ENCODE measurements around the gene NRXN3. TPM values are rescaled to one million over a fixed set of nuclear protein-coding genes. Genes with fewer than 3 reads are reported as not detected.

Gene NRXN3
- total and polyA plus RNA-seq, 2 experiments from 2014 or later = 5.7 to 7.1 TPM

GRCh38 chr14:78175412-78175811 lies 5.2 kb downstream of the NRXN3 start:
- Histone ChIP-seq H3K9me2 (replicated peaks; ENCODE audit: insufficient read depth) (no peaks in the 10 kb centered on the region), H3K79me2 (no peaks in the 10 kb centered on the region), H3K27ac (no peak overlapping the region), H3K4me3 (no peak overlapping the region), H3K36me3 (replicated peaks; ENCODE audit: insufficient read depth, low read depth) (no peaks in the 10 kb centered on the region), H3K27me3 (no peaks in the 10 kb centered on the region), H4K20me1 (ENCODE audit: insufficient read depth, poor library complexity, severe bottlenecking) (no peaks in the 10 kb centered on the region), H2AFZ (no peak overlapping the region), H3K4me1 (ENCODE audit: insufficient read depth) (no peaks in the 10 kb centered on the region), H3K9me3 (ENCODE audit: low read depth) (no peaks in the 10 kb centered on the region), H3K4me2 (no peak overlapping the region)
- 92% methylated on average over 9 of the region's 9 CpGs for WGBS (ENCODE audit: low lambda C conversion rate, missing lambda C conversion rate)
- no peak for DNase-seq (ENCODE audit: low spot score)
- TF ChIP-seq EZH2phosphoT487 (IDR thresholded peaks at IDR 0.05; ENCODE audit: low read depth, severe bottlenecking, unreplicated experiment) (no peak), CTCF (IDR thresholded peaks at IDR 0.05; ENCODE audit: poor library complexity) (no peak), EZH2 (IDR thresholded peaks at IDR 0.05; ENCODE audit: borderline replicate concordance) (no peak)

GRCh38 chr14:78178071-78178470 lies 7.9 kb downstream of the NRXN3 start:
- Histone ChIP-seq H3K4me2 (no peak overlapping the region), H4K20me1 (ENCODE audit: insufficient read depth, poor library complexity, severe bottlenecking) (no peaks in the 10 kb centered on the region), H3K27ac (no peak overlapping the region), H2AFZ (no peak overlapping the region), H3K79me2 (no peaks in the 10 kb centered on the region), H3K9me3 (ENCODE audit: low read depth) (no peaks in the 10 kb centered on the region), H3K4me3 (no peak overlapping the region), H3K4me1 (ENCODE audit: insufficient read depth) (no peaks in the 10 kb centered on the region), H3K27me3 (no peaks in the 10 kb centered on the region), H3K36me3 (replicated peaks; ENCODE audit: insufficient read depth, low read depth) (no peaks in the 10 kb centered on the region), H3K9me2 (replicated peaks; ENCODE audit: insufficient read depth) (no peaks in the 10 kb centered on the region)
- no peak for DNase-seq (ENCODE audit: low spot score)
- TF ChIP-seq EZH2phosphoT487 (IDR thresholded peaks at IDR 0.05; ENCODE audit: low read depth, severe bottlenecking, unreplicated experiment) = no peak
- TF ChIP-seq EZH2 (IDR thresholded peaks at IDR 0.05; ENCODE audit: borderline replicate concordance) = no peak
- no peak for TF ChIP-seq CTCF (IDR thresholded peaks at IDR 0.05; ENCODE audit: poor library complexity)
- WGBS (ENCODE audit: low lambda C conversion rate, missing lambda C conversion rate) = 89% methylated on average over 3 of the region's 3 CpGs

- Histone ChIP-seq H3K4me3 (no peak overlapping the region), H2AFZ (no peak overlapping the region), H3K27me3 (no peaks in the 10 kb centered on the region), H3K79me2 (no peaks in the 10 kb centered on the region), H3K9me3 (ENCODE audit: low read depth) (no peaks in the 10 kb centered on the region), H3K27ac (no peak overlapping the region), H4K20me1 (ENCODE audit: insufficient read depth, poor library complexity, severe bottlenecking) (no peaks in the 10 kb centered on the region), H3K4me2 (no peak overlapping the region), H3K4me1 (ENCODE audit: insufficient read depth) (no peaks in the 10 kb centered on the region), H3K36me3 (replicated peaks; ENCODE audit: insufficient read depth, low read depth) (no peaks in the 10 kb centered on the region), H3K9me2 (replicated peaks; ENCODE audit: insufficient read depth) (no peaks in the 10 kb centered on the region)
- no peak for DNase-seq (ENCODE audit: low spot score)
- 79% methylated on average over 3 of the region's 3 CpGs for WGBS (ENCODE audit: low lambda C conversion rate, missing lambda C conversion rate)
- TF ChIP-seq EZH2phosphoT487 (IDR thresholded peaks at IDR 0.05; ENCODE audit: low read depth, severe bottlenecking, unreplicated experiment) = no peak
- TF ChIP-seq CTCF (IDR thresholded peaks at IDR 0.05; ENCODE audit: poor library complexity) = no peak
- no peak for TF ChIP-seq EZH2 (IDR thresholded peaks at IDR 0.05; ENCODE audit: borderline replicate concordance)
Observed at GRCh38 chr14:78178971-78179370, 8.8 kb downstream of the NRXN3 start.

GRCh38 chr14:78181270-78181669 lies 11.1 kb downstream of the NRXN3 start:
- Histone ChIP-seq H3K27ac (no peak overlapping the region), H3K9me3 (ENCODE audit: low read depth) (no peaks in the 10 kb centered on the region), H3K4me1 (ENCODE audit: insufficient read depth) (no peaks in the 10 kb centered on the region), H3K4me3 (no peak overlapping the region), H2AFZ (no peak overlapping the region), H3K79me2 (no peaks in the 10 kb centered on the region), H3K4me2 (no peak overlapping the region), H4K20me1 (ENCODE audit: insufficient read depth, poor library complexity, severe bottlenecking) (no peaks in the 10 kb centered on the region), H3K27me3 (no peaks in the 10 kb centered on the region), H3K9me2 (replicated peaks; ENCODE audit: insufficient read depth) (no peaks in the 10 kb centered on the region), H3K36me3 (replicated peaks; ENCODE audit: insufficient read depth, low read depth) (no peaks in the 10 kb centered on the region)
- DNase-seq (ENCODE audit: low spot score) = no peak
- WGBS (ENCODE audit: low lambda C conversion rate, missing lambda C conversion rate) = 74% methylated on average over 3 of the region's 3 CpGs
- TF ChIP-seq CTCF (IDR thresholded peaks at IDR 0.05; ENCODE audit: poor library complexity) = no peak
- TF ChIP-seq EZH2 (IDR thresholded peaks at IDR 0.05; ENCODE audit: borderline replicate concordance) = no peak
- no peak for TF ChIP-seq EZH2phosphoT487 (IDR thresholded peaks at IDR 0.05; ENCODE audit: low read depth, severe bottlenecking, unreplicated experiment)
